ENCODE results near the gene PPP2R2B.

The PPP2R2B gene

DNA sequence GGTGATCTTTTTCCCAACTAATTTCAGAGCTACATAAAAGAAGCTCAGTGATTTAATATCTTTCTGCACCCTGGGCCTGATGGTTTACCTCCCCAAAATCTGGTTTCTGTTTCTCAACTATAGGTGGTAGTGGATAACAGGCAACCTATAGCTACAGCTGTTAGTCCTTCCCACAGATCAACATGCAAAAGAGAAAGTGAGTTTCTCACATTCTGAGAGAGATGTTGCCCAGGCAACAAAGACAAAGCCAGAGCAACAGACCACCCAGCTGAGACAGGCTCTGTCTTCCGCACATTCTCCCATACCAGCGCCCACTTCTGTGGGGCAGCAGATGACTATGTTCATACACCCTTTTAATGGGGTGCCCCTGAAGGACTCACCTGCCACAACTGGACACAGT lies 40.7 kb upstream of the PPP2R2B start:
- H3K36me3 ChIP-seq (ENCODE audit: control insufficient read depth in 1 of 2, insufficient read depth in 2 of 2, low read depth in 1 of 2, low read length in 2 of 2), result no peaks in the 10 kb centered on the region
- H3K23ac ChIP-seq (ENCODE audit: low read length in 2 of 2), result no peak overlapping the region
- no peak overlapping the region for H4K8ac ChIP-seq (ENCODE audit: low read length)
- H2AK5ac ChIP-seq (ENCODE audit: low read length, severe bottlenecking), result no peak overlapping the region
- no peak overlapping the region for H3K27ac ChIP-seq (ENCODE audit: low read length, poor library complexity, severe bottlenecking)
- no peaks in the 10 kb centered on the region for H3K4me1 ChIP-seq (ENCODE audit: control insufficient read depth, insufficient read depth, low read depth, low read length)
- no peak overlapping the region for H2AFZ ChIP-seq (ENCODE audit: low read depth, low read length)
- H3K27me3 ChIP-seq (ENCODE audit: control insufficient read depth in 1 of 2, insufficient read depth in 1 of 2, low read length in 2 of 2), result peaks cover 0 to 5% of the 10 kb centered on the region in 2 experiments
- H3K4me3 ChIP-seq (ENCODE audit: insufficient read depth in 1 of 2, low read depth in 1 of 2, low read length in 2 of 2), result no peak overlapping the region
- H3K9me3 ChIP-seq (ENCODE audit: control insufficient read depth, low read length), result no peaks in the 10 kb centered on the region
- no peak overlapping the region for H2BK120ac ChIP-seq (ENCODE audit: low read depth, low read length)
- H3K79me1 ChIP-seq (replicated peaks; ENCODE audit: low read length, poor library complexity, severe bottlenecking), result no peaks in the 10 kb centered on the region
- H3K4me2 ChIP-seq (ENCODE audit: low read length, poor library complexity, severe bottlenecking), result no peak overlapping the region
- H3K4ac ChIP-seq (ENCODE audit: low read depth in 1 of 2, low read length in 2 of 2), result no peak overlapping the region
- 79% methylated on average over 2 of the region's 2 CpGs for WGBS
- no peak overlapping the region for H3K14ac ChIP-seq (ENCODE audit: low read length in 2 of 2)
- H4K91ac ChIP-seq (ENCODE audit: low read length), result no peak overlapping the region
- no peak overlapping the region for H2BK12ac ChIP-seq (ENCODE audit: low read length in 2 of 2)
- no peak overlapping the region for H2BK15ac ChIP-seq (ENCODE audit: low read depth, poor library complexity, severe bottlenecking)
- H3K9ac ChIP-seq (ENCODE audit: low read length), result no peak overlapping the region
- no peak overlapping the region for H3K18ac ChIP-seq (ENCODE audit: low read depth in 1 of 2, low read length in 2 of 2)
- H2BK5ac ChIP-seq (ENCODE audit: low read depth, low read length, poor library complexity, severe bottlenecking), result no peak overlapping the region
- no peak for DNase-seq

DNA sequence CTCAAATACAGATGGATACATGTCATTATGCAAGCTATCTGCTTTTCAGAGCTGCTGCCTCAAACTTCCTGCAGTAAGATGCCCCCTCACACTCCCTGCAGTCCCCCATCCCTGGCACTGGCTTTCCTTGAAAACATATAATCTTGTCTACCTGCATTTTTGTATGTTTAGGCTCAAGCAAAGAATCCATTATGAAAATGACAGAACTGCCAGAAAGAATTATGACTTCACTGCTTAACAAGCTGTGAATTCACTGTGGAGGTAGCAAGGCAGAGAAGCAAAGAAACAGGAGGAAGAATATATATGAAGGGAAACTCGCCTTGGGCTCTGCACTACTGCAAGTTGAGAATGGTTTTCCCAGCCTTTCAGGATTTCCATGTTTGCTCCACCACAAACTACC lies 39.4 kb upstream of the PPP2R2B start:
- Histone ChIP-seq H3K23ac (ENCODE audit: low read length in 2 of 2) (no peak overlapping the region), H3K4ac (ENCODE audit: low read depth in 1 of 2, low read length in 2 of 2) (no peak overlapping the region), H2AFZ (ENCODE audit: low read depth, low read length) (no peak overlapping the region), H3K9ac (ENCODE audit: low read length) (no peak overlapping the region), H3K36me3 (ENCODE audit: control insufficient read depth in 1 of 2, insufficient read depth in 2 of 2, low read depth in 1 of 2, low read length in 2 of 2) (no peaks in the 10 kb centered on the region), H3K14ac (ENCODE audit: low read length in 2 of 2) (no peak overlapping the region), H3K9me3 (ENCODE audit: control insufficient read depth, low read length) (no peaks in the 10 kb centered on the region), H2BK15ac (ENCODE audit: low read depth, poor library complexity, severe bottlenecking) (no peak overlapping the region), H3K79me1 (replicated peaks; ENCODE audit: low read length, poor library complexity, severe bottlenecking) (no peaks in the 10 kb centered on the region), H3K4me3 (ENCODE audit: insufficient read depth in 1 of 2, low read depth in 1 of 2, low read length in 2 of 2) (no peak overlapping the region), H4K8ac (ENCODE audit: low read length) (no peak overlapping the region), H3K4me1 (ENCODE audit: control insufficient read depth, insufficient read depth, low read depth, low read length) (no peaks in the 10 kb centered on the region), H3K27me3 (ENCODE audit: control insufficient read depth in 1 of 2, insufficient read depth in 1 of 2, low read length in 2 of 2) (peaks cover 0 to 5% of the 10 kb centered on the region in 2 experiments), H4K91ac (ENCODE audit: low read length) (no peak overlapping the region), H2BK5ac (ENCODE audit: low read depth, low read length, poor library complexity, severe bottlenecking) (no peak overlapping the region), H3K27ac (ENCODE audit: low read length, poor library complexity, severe bottlenecking) (no peak overlapping the region), H3K18ac (ENCODE audit: low read depth in 1 of 2, low read length in 2 of 2) (no peak overlapping the region), H2BK120ac (ENCODE audit: low read depth, low read length) (no peak overlapping the region), H2AK5ac (ENCODE audit: low read length, severe bottlenecking) (no peak overlapping the region), H2BK12ac (ENCODE audit: low read length in 2 of 2) (no peak overlapping the region), H3K4me2 (ENCODE audit: low read length, poor library complexity, severe bottlenecking) (no peak overlapping the region)
- DNase-seq, result no peak
- WGBS, result 20% methylated on average over 1 of the region's 1 CpG

DNA sequence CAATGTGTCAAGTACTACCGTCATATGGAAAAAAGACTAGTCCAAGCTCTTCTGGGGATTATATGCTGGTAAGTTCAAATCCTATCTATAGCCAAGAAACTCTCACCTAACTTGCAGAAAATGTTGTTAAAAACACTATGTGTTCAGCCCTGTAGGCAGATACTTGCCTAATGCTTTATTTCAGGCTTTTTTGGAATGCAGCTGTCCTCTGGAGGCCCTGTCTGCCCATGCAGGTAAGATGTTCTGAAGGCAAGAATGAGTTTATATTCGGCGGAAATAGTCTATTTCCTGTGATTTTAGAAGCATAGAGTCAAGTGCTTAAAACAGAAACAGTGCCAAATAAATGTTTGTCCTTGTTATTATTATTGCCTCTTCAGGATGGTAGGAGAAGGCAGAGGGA lies 34.3 kb upstream of the PPP2R2B start:
- no peak overlapping the region for H2BK5ac ChIP-seq (ENCODE audit: low read depth, low read length, poor library complexity, severe bottlenecking)
- H3K27me3 ChIP-seq (ENCODE audit: control insufficient read depth in 1 of 2, insufficient read depth in 1 of 2, low read length in 2 of 2), result no peaks in the 10 kb centered on the region
- no peak overlapping the region for H3K4me3 ChIP-seq (ENCODE audit: insufficient read depth in 1 of 2, low read depth in 1 of 2, low read length in 2 of 2)
- no peak overlapping the region for H3K14ac ChIP-seq (ENCODE audit: low read length in 2 of 2)
- no peak overlapping the region for H4K91ac ChIP-seq (ENCODE audit: low read length)
- WGBS, result 98% methylated on average over 3 of the region's 3 CpGs
- no peak overlapping the region for H4K8ac ChIP-seq (ENCODE audit: low read length)
- H2AK5ac ChIP-seq (ENCODE audit: low read length, severe bottlenecking), result no peak overlapping the region
- no peak overlapping the region for H3K4ac ChIP-seq (ENCODE audit: low read depth in 1 of 2, low read length in 2 of 2)
- no peaks in the 10 kb centered on the region for H3K4me1 ChIP-seq (ENCODE audit: control insufficient read depth, insufficient read depth, low read depth, low read length)
- H3K79me1 ChIP-seq (replicated peaks; ENCODE audit: low read length, poor library complexity, severe bottlenecking), result no peaks in the 10 kb centered on the region
- H3K23ac ChIP-seq (ENCODE audit: low read length in 2 of 2), result no peak overlapping the region
- H3K27ac ChIP-seq (ENCODE audit: low read length, poor library complexity, severe bottlenecking), result no peak overlapping the region
- H3K9ac ChIP-seq (ENCODE audit: low read length), result no peak overlapping the region
- H2BK12ac ChIP-seq (ENCODE audit: low read length in 2 of 2), result no peak overlapping the region
- no peaks in the 10 kb centered on the region for H3K36me3 ChIP-seq (ENCODE audit: control insufficient read depth in 1 of 2, insufficient read depth in 2 of 2, low read depth in 1 of 2, low read length in 2 of 2)
- H2BK15ac ChIP-seq (ENCODE audit: low read depth, poor library complexity, severe bottlenecking), result no peak overlapping the region
- no peak overlapping the region for H2AFZ ChIP-seq (ENCODE audit: low read depth, low read length)
- H3K18ac ChIP-seq (ENCODE audit: low read depth in 1 of 2, low read length in 2 of 2), result no peak overlapping the region
- H3K4me2 ChIP-seq (ENCODE audit: low read length, poor library complexity, severe bottlenecking), result no peak overlapping the region
- no peak overlapping the region for H2BK120ac ChIP-seq (ENCODE audit: low read depth, low read length)
- H3K9me3 ChIP-seq (ENCODE audit: control insufficient read depth, low read length), result no peaks in the 10 kb centered on the region
- no peak for DNase-seq

DNA sequence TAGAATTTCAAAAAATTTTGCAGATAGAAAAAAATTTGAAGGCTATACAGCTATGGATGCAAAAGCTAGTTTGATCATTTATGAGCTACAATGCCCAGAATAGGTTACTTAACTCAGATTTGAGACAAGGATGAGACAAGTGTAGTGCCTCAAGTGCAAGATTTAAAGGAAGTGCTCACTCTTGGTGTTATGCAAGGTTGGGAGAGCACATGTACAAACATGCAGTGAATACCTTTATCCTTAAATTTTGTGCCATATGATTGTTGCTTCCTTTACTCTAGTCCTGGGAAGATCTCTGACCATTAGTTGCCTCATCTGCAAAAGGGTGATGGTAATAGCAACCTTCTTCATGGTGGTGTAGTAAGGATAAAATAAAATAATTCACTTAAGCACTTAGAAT lies 31.7 kb upstream of the PPP2R2B start:
- no peak overlapping the region for H3K9ac ChIP-seq (ENCODE audit: low read length)
- no peak overlapping the region for H2AK5ac ChIP-seq (ENCODE audit: low read length, severe bottlenecking)
- no peak overlapping the region for H3K14ac ChIP-seq (ENCODE audit: low read length in 2 of 2)
- no peak overlapping the region for H2BK120ac ChIP-seq (ENCODE audit: low read depth, low read length)
- no peak overlapping the region for H3K18ac ChIP-seq (ENCODE audit: low read depth in 1 of 2, low read length in 2 of 2)
- no peak for DNase-seq
- no peak overlapping the region for H2BK15ac ChIP-seq (ENCODE audit: low read depth, poor library complexity, severe bottlenecking)
- no peak overlapping the region for H2AFZ ChIP-seq (ENCODE audit: low read depth, low read length)
- no peak overlapping the region for H3K23ac ChIP-seq (ENCODE audit: low read length in 2 of 2)
- H4K8ac ChIP-seq (ENCODE audit: low read length), result no peak overlapping the region
- H3K4me1 ChIP-seq (ENCODE audit: control insufficient read depth, insufficient read depth, low read depth, low read length), result no peaks in the 10 kb centered on the region
- no peak overlapping the region for H3K4me3 ChIP-seq (ENCODE audit: insufficient read depth in 1 of 2, low read depth in 1 of 2, low read length in 2 of 2)
- H2BK12ac ChIP-seq (ENCODE audit: low read length in 2 of 2), result no peak overlapping the region
- H3K9me3 ChIP-seq (ENCODE audit: control insufficient read depth, low read length), result no peaks in the 10 kb centered on the region
- H3K27me3 ChIP-seq (ENCODE audit: control insufficient read depth in 1 of 2, insufficient read depth in 1 of 2, low read length in 2 of 2), result no peaks in the 10 kb centered on the region
- H3K4me2 ChIP-seq (ENCODE audit: low read length, poor library complexity, severe bottlenecking), result no peak overlapping the region
- no peaks in the 10 kb centered on the region for H3K36me3 ChIP-seq (ENCODE audit: control insufficient read depth in 1 of 2, insufficient read depth in 2 of 2, low read depth in 1 of 2, low read length in 2 of 2)
- no peak overlapping the region for H2BK5ac ChIP-seq (ENCODE audit: low read depth, low read length, poor library complexity, severe bottlenecking)
- no peak overlapping the region for H3K27ac ChIP-seq (ENCODE audit: low read length, poor library complexity, severe bottlenecking)
- no peaks in the 10 kb centered on the region for H3K79me1 ChIP-seq (replicated peaks; ENCODE audit: low read length, poor library complexity, severe bottlenecking)
- no peak overlapping the region for H3K4ac ChIP-seq (ENCODE audit: low read depth in 1 of 2, low read length in 2 of 2)
- no peak overlapping the region for H4K91ac ChIP-seq (ENCODE audit: low read length)

Data from mesenchymal stem cell (in vitro differentiated cells and primary cell).